Ascending aorta (tissue), 2 donors: ENCODE results near the gene TTBK2. TPM values are rescaled to one million over a fixed set of nuclear protein-coding genes. Genes with fewer than 3 reads are reported as not detected.

Experiments
- DNase-seq, 2 donors: peaks; one replicate each; pipeline ENCODE4 v3.0.0-alpha.2; 2019; ENCODE audit warnings: low spot score in 2 of 2
- H3K27ac ChIP-seq, 2 donors: fragments of 200-600 bp; sonication (generic); one replicate each; pipeline ENCODE4 v1.5.1; 2016 to 2017; ENCODE audit warnings: mild to moderate bottlenecking in 1 of 2
- H3K27me3 ChIP-seq: fragments of 200-600 bp; sonication (generic); one replicate; pipeline ENCODE4 v1.5.1; 2017
- H3K36me3 ChIP-seq, 2 donors: fragments of 200-600 bp; sonication (generic); one replicate each; pipeline ENCODE4 v1.5.1; 2016
- H3K4me1 ChIP-seq, 2 donors: fragments of 200-600 bp; sonication (generic); one replicate each; pipeline ENCODE4 v1.5.1; 2016 to 2017; ENCODE audit warnings: mild to moderate bottlenecking in 1 of 2
- H3K4me3 ChIP-seq, 2 donors: fragments of 200-600 bp; sonication (generic); one replicate each; pipeline ENCODE4 v1.5.1; 2016 to 2017; ENCODE audit warnings: mild to moderate bottlenecking in 1 of 2
- H3K9me3 ChIP-seq, 2 donors: fragments of 200-600 bp; sonication (generic); one replicate each; pipeline ENCODE4 v1.5.1; 2016
- intact Hi-C: fragments of 100-400 bp; cut with DNase I; formaldehyde crosslinking; loops from one replicate; pipeline ENCODE4 v1.15.1; 2023
- total RNA-seq: library from RNA; depleted of rRNA; stranded (reverse); fragments of >200 nt; gene quantifications from one replicate; pipeline ENCODE4 v1.1.0, GENCODE V29; 2016
- TF ChIP-seq, protein P1 (sequence below), 3 experiments: fragments of 200-600 bp in 2 of 3; fragments of 450-650 bp in 1 of 3; sonication (generic) in 2 of 3; IDR thresholded peaks; one replicate each; pipeline ENCODE4 v1.5.1; 2016 to 2019; ENCODE audit warnings: antibody characterized with exemption in 3 of 3, mild to moderate bottlenecking in 1 of 3, moderate library complexity in 1 of 3

Gene TTBK2
- total RNA-seq, 1 donor from 2014 or later, result 25.3 TPM

DNA sequence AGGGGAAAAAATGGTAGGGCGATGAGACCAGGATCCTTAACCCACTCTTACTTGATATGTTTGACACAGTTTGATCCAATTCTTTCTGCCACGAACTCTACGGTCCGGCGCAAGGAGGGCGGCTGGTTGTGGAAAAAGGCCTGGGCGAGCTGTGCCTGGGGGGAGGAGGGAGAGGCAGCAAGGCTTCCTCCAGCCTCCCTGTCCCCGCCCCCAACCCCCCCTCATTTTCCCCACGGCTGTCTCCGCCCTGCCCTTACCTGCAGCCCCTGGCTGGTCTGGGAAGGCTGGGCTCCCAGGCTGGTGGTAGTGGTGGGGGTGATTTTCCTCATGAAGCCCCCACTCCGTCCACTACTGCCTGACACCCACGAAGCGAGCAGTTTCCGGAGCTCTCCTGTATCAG is 191.6 kb downstream of the TTBK2 start:
- intact Hi-C loops, result no loop called here
- Histone ChIP-seq H3K27ac (no peak overlapping the region), H3K4me1 (no peaks in the 10 kb centered on the region), H3K36me3 (peaks cover 79 to 97% of the 10 kb centered on the region in 2 donors), H3K9me3 (no peaks in the 10 kb centered on the region), H3K27me3 (no peaks in the 10 kb centered on the region), H3K4me3 (no peak overlapping the region)
- TF ChIP-seq, protein P1, sequence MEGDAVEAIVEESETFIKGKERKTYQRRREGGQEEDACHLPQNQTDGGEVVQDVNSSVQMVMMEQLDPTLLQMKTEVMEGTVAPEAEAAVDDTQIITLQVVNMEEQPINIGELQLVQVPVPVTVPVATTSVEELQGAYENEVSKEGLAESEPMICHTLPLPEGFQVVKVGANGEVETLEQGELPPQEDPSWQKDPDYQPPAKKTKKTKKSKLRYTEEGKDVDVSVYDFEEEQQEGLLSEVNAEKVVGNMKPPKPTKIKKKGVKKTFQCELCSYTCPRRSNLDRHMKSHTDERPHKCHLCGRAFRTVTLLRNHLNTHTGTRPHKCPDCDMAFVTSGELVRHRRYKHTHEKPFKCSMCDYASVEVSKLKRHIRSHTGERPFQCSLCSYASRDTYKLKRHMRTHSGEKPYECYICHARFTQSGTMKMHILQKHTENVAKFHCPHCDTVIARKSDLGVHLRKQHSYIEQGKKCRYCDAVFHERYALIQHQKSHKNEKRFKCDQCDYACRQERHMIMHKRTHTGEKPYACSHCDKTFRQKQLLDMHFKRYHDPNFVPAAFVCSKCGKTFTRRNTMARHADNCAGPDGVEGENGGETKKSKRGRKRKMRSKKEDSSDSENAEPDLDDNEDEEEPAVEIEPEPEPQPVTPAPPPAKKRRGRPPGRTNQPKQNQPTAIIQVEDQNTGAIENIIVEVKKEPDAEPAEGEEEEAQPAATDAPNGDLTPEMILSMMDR (IDR thresholded peaks at IDR 0.05), result no peak
- DNase-seq, result no peak

- TF ChIP-seq, protein P1 (IDR thresholded peaks at IDR 0.05), result no peak
- Histone ChIP-seq H3K4me1 (no peaks in the 10 kb centered on the region), H3K36me3 (peaks cover 83 to 97% of the 10 kb centered on the region in 2 donors), H3K27me3 (no peaks in the 10 kb centered on the region), H3K9me3 (no peaks in the 10 kb centered on the region), H3K27ac (no peak overlapping the region), H3K4me3 (no peak overlapping the region)
- intact Hi-C loops, result no loop called here
- DNase-seq, result no peak
These were observed 192.0 kb downstream of the TTBK2 start for GRCh38 chr15:42728560-42728959.

- TF ChIP-seq, protein P1 (IDR thresholded peaks at IDR 0.05), result no peak
- H3K4me1 ChIP-seq, result no peaks in the 10 kb centered on the region
- no peaks in the 10 kb centered on the region for H3K27me3 ChIP-seq
- H3K4me3 ChIP-seq, result no peak overlapping the region
- H3K27ac ChIP-seq, result no peak overlapping the region
- intact Hi-C loops, result no loop called here
- H3K36me3 ChIP-seq, result peaks cover 81 to 97% of the 10 kb centered on the region in 2 donors
- no peak for DNase-seq
- no peaks in the 10 kb centered on the region for H3K9me3 ChIP-seq
These were observed 192.7 kb downstream of the TTBK2 start for GRCh38 chr15:42727750-42728381.

- H3K36me3 ChIP-seq, result peaks cover 69 to 86% of the 10 kb centered on the region in 2 donors
- peaks cover 0 to 11% of the 10 kb centered on the region in 2 donors for H3K4me1 ChIP-seq
- H3K9me3 ChIP-seq, result no peaks in the 10 kb centered on the region
- H3K27me3 ChIP-seq, result no peaks in the 10 kb centered on the region
- H3K27ac ChIP-seq, result no peak overlapping the region
- H3K4me3 ChIP-seq, result no peak overlapping the region
- intact Hi-C loops, result no loop called here
- TF ChIP-seq, protein P1 (IDR thresholded peaks at IDR 0.05), result no peak
- DNase-seq, result no peak
These were observed 194.5 kb downstream of the TTBK2 start for GRCh38 chr15:42726114-42726513.

DNA sequence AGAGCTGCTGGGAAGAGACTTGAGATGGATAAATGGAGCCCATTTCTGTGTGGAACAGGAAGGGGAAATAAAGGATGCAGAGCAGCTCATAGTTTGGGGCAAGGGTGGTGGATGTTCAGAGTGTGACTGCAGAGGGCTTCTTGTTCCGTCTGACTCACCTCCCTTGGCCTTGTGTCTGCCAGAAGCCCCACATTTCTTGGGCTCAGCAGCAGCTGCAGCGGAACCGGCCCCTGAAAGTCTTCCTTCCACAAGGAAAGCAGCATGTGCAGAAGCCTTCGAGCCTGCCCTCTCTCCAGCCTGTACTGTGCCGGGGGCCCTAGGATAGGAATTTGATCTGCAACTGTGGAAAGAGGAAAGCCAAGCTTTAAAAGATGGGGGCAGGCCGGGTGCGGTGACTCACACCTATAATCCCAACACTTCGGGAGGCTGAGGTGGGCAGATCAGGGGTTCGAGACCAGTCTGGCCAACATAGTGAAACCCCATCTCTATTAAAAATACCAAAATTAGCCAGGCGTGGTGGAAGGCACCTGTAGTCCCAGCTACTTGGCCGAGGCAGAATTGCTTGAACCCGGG is 195.2 kb downstream of the TTBK2 start:
- TF ChIP-seq, protein P1 (IDR thresholded peaks at IDR 0.05), result no peak
- intact Hi-C loops, result no loop called here
- Histone ChIP-seq H3K27ac (no peak overlapping the region), H3K27me3 (no peaks in the 10 kb centered on the region), H3K4me3 (no peak overlapping the region), H3K9me3 (no peaks in the 10 kb centered on the region), H3K4me1 (peaks cover 0 to 11% of the 10 kb centered on the region in 2 donors), H3K36me3 (peaks cover 66 to 79% of the 10 kb centered on the region in 2 donors)
- no peak for DNase-seq
